Mucosa of stomach (tissue), 1 donor: ENCODE results near the gene EGLN3.

Experiments
- H3K27me3 ChIP-seq: one replicate; pipeline ENCODE4 v1.7.0; 2013; ENCODE audit warnings: mild to moderate bottlenecking, low read length; ENCODE audit not compliant: control insufficient read depth, insufficient read depth
- H3K36me3 ChIP-seq: one replicate; pipeline ENCODE4 v1.7.0; 2013; ENCODE audit warnings: low read length; ENCODE audit not compliant: control insufficient read depth, insufficient read depth
- H3K4me1 ChIP-seq: one replicate; pipeline ENCODE4 v1.7.0; 2013; ENCODE audit warnings: mild to moderate bottlenecking, low read length; ENCODE audit not compliant: control insufficient read depth, insufficient read depth
- H3K4me3 ChIP-seq: one replicate; pipeline ENCODE4 v1.7.0; 2013; ENCODE audit warnings: low read length
- H3K9ac ChIP-seq: one replicate; pipeline ENCODE4 v1.7.0; 2013; ENCODE audit warnings: mild to moderate bottlenecking, low read length, moderate library complexity
- H3K9me3 ChIP-seq: one replicate; pipeline ENCODE4 v1.7.0; 2013; ENCODE audit warnings: mild to moderate bottlenecking, low read length, moderate library complexity; ENCODE audit not compliant: control insufficient read depth
- donor health status: Pancreatic carcinoma.

EGLN3 gene

DNA sequence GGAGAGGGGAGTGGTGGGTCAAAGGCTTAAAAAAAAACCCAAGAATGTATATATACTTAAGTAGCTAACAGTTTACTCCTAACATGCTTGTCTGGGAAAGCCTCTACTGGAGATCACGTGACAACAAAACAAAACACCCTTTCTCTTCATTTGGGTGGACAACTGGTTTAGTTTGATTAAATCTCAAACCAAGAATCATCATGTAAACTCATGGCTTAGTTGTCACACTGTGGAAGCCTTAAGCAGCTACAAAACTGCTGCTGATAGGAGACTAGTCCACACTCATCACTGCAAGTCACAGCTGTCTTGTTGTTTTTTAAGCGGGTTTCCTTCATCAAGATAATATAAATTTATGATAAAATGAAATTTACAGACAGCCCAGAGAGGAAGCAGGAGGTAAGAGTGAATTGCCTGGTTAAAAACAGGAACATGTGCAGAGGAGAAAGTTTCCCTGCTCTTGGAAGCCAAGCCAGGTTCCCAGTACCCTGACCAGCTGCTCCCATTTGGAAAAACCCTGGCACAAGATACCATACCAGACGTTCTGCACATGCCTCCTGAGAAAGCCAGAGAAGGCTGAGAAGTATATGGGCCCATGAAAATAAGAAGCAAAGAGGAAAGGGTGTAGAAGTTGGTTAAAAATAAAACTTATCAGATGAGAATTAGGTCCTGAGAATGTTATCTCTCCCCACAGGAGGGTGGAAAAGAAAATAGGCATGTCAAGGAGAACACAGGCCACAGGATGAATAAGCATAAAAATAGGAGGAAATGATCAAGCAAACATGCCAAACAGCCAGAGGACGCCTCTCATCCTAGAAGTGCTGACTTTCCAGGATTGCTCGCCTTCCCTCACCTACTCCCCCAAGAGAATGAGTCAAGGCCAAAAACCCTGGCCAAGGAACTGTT is 34.0 kb downstream of the EGLN3 start:
- no peaks in the 10 kb centered on the region for H3K36me3 ChIP-seq
- peaks cover 18% of the 10 kb centered on the region for H3K4me1 ChIP-seq
- no peaks in the 10 kb centered on the region for H3K9me3 ChIP-seq
- H3K27me3 ChIP-seq = no peaks in the 10 kb centered on the region
- no peak overlapping the region for H3K4me3 ChIP-seq
- H3K9ac ChIP-seq = no peak overlapping the region

GRCh38 chr14:33915682-33916081 is 35.2 kb downstream of the EGLN3 start:
- H3K27me3 ChIP-seq = no peaks in the 10 kb centered on the region

DNA sequence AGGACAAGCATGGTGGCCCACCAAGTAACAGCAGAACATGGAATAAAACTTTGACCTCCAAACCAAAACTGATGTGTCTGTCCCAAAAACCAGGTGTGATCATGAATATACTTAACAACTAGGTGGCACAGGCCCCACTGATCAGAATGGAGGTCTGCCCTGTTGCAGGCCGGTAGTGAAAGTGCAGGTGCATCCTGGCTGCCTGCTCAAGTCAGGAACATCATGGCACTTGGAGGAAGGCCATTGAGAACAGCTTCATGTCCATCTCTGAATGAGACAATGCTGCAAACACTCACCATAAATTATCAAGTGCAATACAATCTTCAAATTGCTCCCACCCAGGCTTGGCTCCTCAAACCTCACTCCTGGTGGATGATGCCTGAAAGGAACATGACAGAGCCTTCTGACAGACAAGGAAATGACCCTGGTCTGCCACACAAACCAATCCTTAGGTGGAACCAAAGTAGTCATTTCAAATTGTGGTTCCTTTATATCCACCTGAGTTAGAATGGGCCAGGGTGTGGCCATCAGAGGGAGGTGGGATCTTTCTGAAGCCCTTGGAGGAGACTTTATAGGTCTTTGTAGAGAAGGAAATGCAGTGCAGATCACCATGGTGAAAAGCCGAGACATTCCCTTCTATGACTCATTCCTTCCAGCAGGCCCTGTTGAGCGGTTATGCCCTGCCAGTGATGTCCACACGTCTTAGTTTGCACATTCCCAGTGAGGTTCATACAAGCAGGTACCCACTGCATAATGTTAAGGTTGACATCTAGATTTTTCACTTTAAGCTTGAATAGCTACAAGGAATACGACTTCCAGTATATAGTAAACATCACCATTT is 36.0 kb downstream of the EGLN3 start:
- no peaks in the 10 kb centered on the region for H3K27me3 ChIP-seq
- H3K4me1 ChIP-seq = peaks cover 18% of the 10 kb centered on the region
- H3K9me3 ChIP-seq = no peaks in the 10 kb centered on the region
- H3K4me3 ChIP-seq = no peak overlapping the region
- no peaks in the 10 kb centered on the region for H3K36me3 ChIP-seq
- H3K9ac ChIP-seq = no peak overlapping the region

More at GRCh38 chr14:33915682-33916081, 35.2 kb downstream of the EGLN3 start:
- no peak overlapping the region for H3K9ac ChIP-seq
- no peaks in the 10 kb centered on the region for H3K9me3 ChIP-seq
- H3K4me3 ChIP-seq = no peak overlapping the region
- peaks cover 18% of the 10 kb centered on the region for H3K4me1 ChIP-seq
- no peaks in the 10 kb centered on the region for H3K36me3 ChIP-seq

DNA sequence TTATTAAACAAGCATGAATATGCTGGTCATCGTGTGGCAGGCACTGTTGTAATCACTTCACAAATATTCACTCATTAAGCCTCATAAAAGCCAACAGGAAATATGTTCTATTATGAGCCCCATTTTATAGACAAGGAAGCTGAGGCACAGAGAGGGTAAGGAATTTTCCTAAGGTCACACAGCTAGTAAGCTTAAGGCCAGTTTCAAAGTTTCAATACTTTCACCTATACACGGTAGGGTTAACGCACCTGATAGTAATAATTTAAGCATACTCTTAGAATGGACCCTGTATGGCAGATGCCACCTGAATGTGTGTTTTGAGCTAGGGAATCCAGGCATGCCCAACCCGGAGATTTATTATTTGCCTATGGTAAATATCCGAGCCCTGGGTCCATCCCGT is 39.8 kb downstream of the EGLN3 start:
- no peaks in the 10 kb centered on the region for H3K9me3 ChIP-seq
- H3K4me1 ChIP-seq = peaks cover 17% of the 10 kb centered on the region
- no peaks in the 10 kb centered on the region for H3K36me3 ChIP-seq
- H3K4me3 ChIP-seq = no peak overlapping the region
- no peaks in the 10 kb centered on the region for H3K27me3 ChIP-seq
- H3K9ac ChIP-seq = no peak overlapping the region

- H3K27me3 ChIP-seq = no peaks in the 10 kb centered on the region
- H3K4me3 ChIP-seq = no peak overlapping the region
- no peak overlapping the region for H3K9ac ChIP-seq
- no peaks in the 10 kb centered on the region for H3K9me3 ChIP-seq
- H3K4me1 ChIP-seq = peaks cover 17% of the 10 kb centered on the region
- H3K36me3 ChIP-seq = no peaks in the 10 kb centered on the region
These were observed 40.4 kb downstream of the EGLN3 start for GRCh38 chr14:33910435-33910834.

- Histone ChIP-seq H3K9ac (no peak overlapping the region), H3K4me1 (peaks cover 11% of the 10 kb centered on the region), H3K4me3 (no peak overlapping the region)
These were observed 41.3 kb downstream of the EGLN3 start for GRCh38 chr14:33909380-33910084.

DNA sequence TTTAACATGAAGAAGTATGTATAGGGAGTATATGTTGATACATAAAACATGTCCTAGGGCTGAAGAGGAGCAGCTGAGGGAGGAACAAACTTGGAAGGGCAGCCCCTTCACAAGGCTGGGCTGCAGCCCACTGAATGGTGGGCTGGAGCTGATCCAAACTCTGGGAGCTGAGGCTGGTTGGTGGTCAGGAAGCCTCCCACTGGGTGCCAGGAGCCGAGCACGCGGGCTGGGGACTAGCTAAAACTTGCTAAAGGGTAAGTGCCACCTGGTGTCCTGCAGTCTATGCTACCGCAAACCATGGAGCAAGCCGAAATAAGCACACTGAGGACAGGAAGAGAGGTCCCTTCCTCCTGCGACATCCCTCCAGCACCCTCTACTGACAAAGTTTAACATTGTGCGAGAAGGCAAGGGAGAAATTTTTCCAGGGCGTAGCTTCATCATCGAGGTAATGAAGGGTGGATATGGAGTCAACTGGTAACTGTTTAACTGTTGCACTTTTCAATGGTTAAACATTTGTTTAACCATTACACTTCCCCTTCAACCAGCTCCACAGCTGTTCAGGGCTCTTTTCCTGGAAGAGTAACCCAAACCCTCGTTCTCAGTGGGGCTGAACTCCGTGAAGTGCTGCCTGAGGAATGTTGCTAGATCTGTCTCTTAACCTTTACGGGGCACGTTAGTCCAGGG is 42.2 kb downstream of the EGLN3 start:
- H3K27me3 ChIP-seq = no peaks in the 10 kb centered on the region
- peaks cover 10% of the 10 kb centered on the region for H3K4me1 ChIP-seq
- no peaks in the 10 kb centered on the region for H3K36me3 ChIP-seq
- H3K9me3 ChIP-seq = no peaks in the 10 kb centered on the region
- no peak overlapping the region for H3K9ac ChIP-seq
- H3K4me3 ChIP-seq = no peak overlapping the region

More at GRCh38 chr14:33909380-33910084, 41.3 kb downstream of the EGLN3 start:
- no peaks in the 10 kb centered on the region for H3K36me3 ChIP-seq
- H3K27me3 ChIP-seq = no peaks in the 10 kb centered on the region
- H3K9me3 ChIP-seq = no peaks in the 10 kb centered on the region

DNA sequence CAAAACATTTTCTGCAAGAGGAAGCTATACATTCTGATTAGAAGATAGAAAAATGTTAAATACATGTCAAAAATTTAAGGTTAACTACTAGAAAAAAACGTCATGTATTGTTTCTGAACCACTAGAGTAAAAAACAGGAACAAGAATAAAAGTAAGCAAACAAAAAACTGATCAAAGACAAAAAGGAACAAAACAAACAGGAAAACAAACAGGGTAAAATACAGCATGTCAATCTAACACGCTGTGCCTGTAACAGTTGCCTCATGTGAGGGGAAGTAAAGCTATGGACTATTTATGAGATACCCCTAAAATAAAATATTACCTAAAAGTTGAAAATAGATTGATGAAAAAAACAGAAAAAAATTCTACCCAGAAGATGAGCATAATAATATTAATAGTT is 43.9 kb downstream of the EGLN3 start:
- no peak overlapping the region for H3K4me3 ChIP-seq
- H3K4me1 ChIP-seq = peaks cover 10% of the 10 kb centered on the region
- no peaks in the 10 kb centered on the region for H3K27me3 ChIP-seq
- no peaks in the 10 kb centered on the region for H3K9me3 ChIP-seq
- H3K36me3 ChIP-seq = no peaks in the 10 kb centered on the region
- no peak overlapping the region for H3K9ac ChIP-seq

- H3K9me3 ChIP-seq = no peaks in the 10 kb centered on the region
- no peaks in the 10 kb centered on the region for H3K36me3 ChIP-seq
- H3K4me1 ChIP-seq = peaks cover 7% of the 10 kb centered on the region
- H3K4me3 ChIP-seq = no peak overlapping the region
- no peaks in the 10 kb centered on the region for H3K27me3 ChIP-seq
- H3K9ac ChIP-seq = no peak overlapping the region
These were observed 46.3 kb downstream of the EGLN3 start for GRCh38 chr14:33904609-33905008.

DNA sequence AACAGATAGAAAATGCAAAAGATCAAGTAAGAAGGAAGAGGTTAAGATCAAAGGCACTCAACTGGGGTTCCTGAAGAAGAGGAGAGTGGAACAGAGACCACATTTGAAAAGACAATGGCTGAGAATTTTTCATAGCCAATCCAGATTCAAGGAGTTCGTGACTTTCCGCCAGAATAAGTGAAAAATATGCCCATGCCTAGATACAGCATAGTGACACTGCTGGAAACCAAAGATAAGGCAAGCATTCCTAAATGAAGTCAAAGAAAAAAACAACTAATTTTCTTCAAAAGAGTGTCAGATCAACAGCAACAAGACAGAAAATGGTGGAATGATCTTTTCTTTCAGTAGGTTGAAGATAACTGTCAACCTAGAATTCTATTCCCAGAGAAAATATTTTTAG is 47.5 kb downstream of the EGLN3 start:
- no peaks in the 10 kb centered on the region for H3K36me3 ChIP-seq
- no peaks in the 10 kb centered on the region for H3K27me3 ChIP-seq

DNA sequence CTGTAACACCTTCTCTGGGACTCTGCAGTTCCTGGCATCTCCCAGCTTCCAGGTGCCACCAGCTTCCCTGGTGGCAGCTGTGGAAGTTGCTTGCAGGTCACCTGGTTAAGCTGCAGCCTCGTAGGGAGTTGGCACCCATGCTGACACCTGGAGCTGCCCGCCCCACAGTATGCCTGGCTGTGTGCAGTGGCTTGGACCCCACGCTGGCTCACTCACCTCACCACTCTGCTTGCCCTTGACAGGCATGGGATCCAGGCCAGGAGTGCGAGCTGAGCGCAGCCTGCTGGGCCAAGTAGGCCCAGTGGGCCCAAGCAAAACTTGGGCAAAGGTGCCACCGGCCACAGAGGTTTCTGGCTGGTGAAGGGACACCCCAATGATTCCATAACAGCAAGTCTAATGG is 48.5 kb downstream of the EGLN3 start:
- Histone ChIP-seq H3K36me3 (no peaks in the 10 kb centered on the region), H3K4me3 (no peak overlapping the region), H3K9ac (no peak overlapping the region), H3K4me1 (no peaks in the 10 kb centered on the region), H3K9me3 (no peaks in the 10 kb centered on the region), H3K27me3 (no peaks in the 10 kb centered on the region)

More for the DNA sequence above, 47.5 kb downstream of the EGLN3 start:
- no peak overlapping the region for H3K9ac ChIP-seq
- H3K4me1 ChIP-seq = no peaks in the 10 kb centered on the region
- no peaks in the 10 kb centered on the region for H3K9me3 ChIP-seq
- no peak overlapping the region for H3K4me3 ChIP-seq
